OCI-LY1 (cell line): ENCODE results near the gene DNAJB1.

Experiments used
- H2AFZ ChIP-seq: fragments of 200-600 bp; sonication (generic), shearing (Covaris generic); 2 replicates; pipeline ENCODE4 v1.6.0; 2014; ENCODE audit warnings: antibody characterized with exemption, mild to moderate bottlenecking, low read length
- H3F3A ChIP-seq: fragments of 200-600 bp; sonication (generic), shearing (Covaris generic); 2 replicates; pipeline ENCODE4 v1.6.0; 2014; ENCODE audit warnings: mild to moderate bottlenecking, antibody characterized with exemption, low read length, moderate library complexity; ENCODE audit not compliant: insufficient read depth
- H3K27ac ChIP-seq: fragments of 200-600 bp; sonication (generic); 2 replicates; pipeline ENCODE4 v1.5.1; 2014; ENCODE audit warnings: low read length, mixed run types, mild to moderate bottlenecking, low read depth; ENCODE audit not compliant: poor library complexity, severe bottlenecking
- H3K27me3 ChIP-seq: fragments of 200-600 bp; sonication (generic); 2 replicates; pipeline ENCODE4 v1.6.0; 2014; ENCODE audit warnings: antibody characterized with exemption, mild to moderate bottlenecking, low read length, moderate library complexity; ENCODE audit not compliant: insufficient read depth
- H3K36me3 ChIP-seq: fragments of 200-600 bp; sonication (generic); 2 replicates; pipeline ENCODE4 v1.6.1; 2014; ENCODE audit warnings: mild to moderate bottlenecking, antibody characterized with exemption, low read length, moderate library complexity, mixed read lengths; ENCODE audit not compliant: insufficient read depth
- H3K4me1 ChIP-seq: fragments of 200-600 bp; sonication (generic); 2 replicates; pipeline ENCODE4 v1.5.1; 2014; ENCODE audit warnings: mild to moderate bottlenecking, low read length, moderate library complexity; ENCODE audit not compliant: insufficient read depth, severe bottlenecking
- H3K4me2 ChIP-seq: fragments of 200-600 bp; sonication (generic), shearing (Covaris generic); 2 replicates; pipeline ENCODE4 v1.6.1; 2014; ENCODE audit warnings: low read length
- H3K4me3 ChIP-seq: fragments of 200-600 bp; sonication (generic); 2 replicates; pipeline ENCODE4 v1.5.1; 2014; ENCODE audit warnings: low read length, low read depth, mild to moderate bottlenecking, mixed read lengths; ENCODE audit not compliant: poor library complexity, severe bottlenecking
- H3K79me2 ChIP-seq: fragments of 200-600 bp; shearing (Covaris generic); 2 replicates; pipeline ENCODE4 v1.6.1; 2016; ENCODE audit warnings: mixed run types, low read length, mixed read lengths; ENCODE audit not compliant: insufficient read depth
- H3K9ac ChIP-seq: fragments of 200-600 bp; sonication (generic), shearing (Covaris generic); 2 replicates; pipeline ENCODE4 v1.6.1; 2014; ENCODE audit warnings: mild to moderate bottlenecking, low read length, mixed read lengths
- H3K9me2 ChIP-seq: fragments of 200-600 bp; sonication (generic), shearing (Covaris generic); 2 replicates; pipeline ENCODE4 v1.6.1; 2014; ENCODE audit warnings: low read depth, mild to moderate bottlenecking, low read length, mixed read lengths
- H3K9me3 ChIP-seq: fragments of 200-600 bp; shearing (Covaris generic); 2 replicates; pipeline ENCODE4 v1.6.1; 2014; ENCODE audit warnings: low read length, mixed read lengths
- H4K20me1 ChIP-seq: fragments of 200-600 bp; sonication (generic), shearing (Covaris generic); 2 replicates; pipeline ENCODE4 v1.6.0; 2016; ENCODE audit warnings: mild to moderate bottlenecking, low read length; ENCODE audit not compliant: insufficient read depth
- CTCF ChIP-seq: fragments of 200-600 bp; sonication (generic), shearing (Covaris generic); IDR thresholded peaks from 2 replicates; pipeline ENCODE4 v1.5.1; 2017; ENCODE audit warnings: mild to moderate bottlenecking, antibody characterized with exemption, low read length, moderate library complexity, mixed read lengths
- EZH2 ChIP-seq: fragments of 200-600 bp; sonication (generic), shearing (Covaris generic); IDR thresholded peaks from 2 replicates; pipeline ENCODE4 v1.8.0; 2017; ENCODE audit warnings: borderline replicate concordance, mixed run types, mild to moderate bottlenecking, antibody characterized with exemption, low read length, moderate library complexity, mixed read lengths

Gene DNAJB1

GRCh38 chr19:14467391-14467790 lies 50.8 kb downstream of the DNAJB1 start:
- H3K4me1 ChIP-seq, result peaks cover 6% of the 10 kb centered on the region
- no peaks in the 10 kb centered on the region for H4K20me1 ChIP-seq
- H3K4me2 ChIP-seq, result no peak overlapping the region
- H3K4me3 ChIP-seq, result no peak overlapping the region
- TF ChIP-seq EZH2, result no peak
- TF ChIP-seq CTCF, result no peak
- no peaks in the 10 kb centered on the region for H3K27me3 ChIP-seq
- H3K36me3 ChIP-seq, result peaks cover 63% of the 10 kb centered on the region
- H3K9me2 ChIP-seq, result no peaks in the 10 kb centered on the region
- H2AFZ ChIP-seq, result no peak overlapping the region
- no peaks in the 10 kb centered on the region for H3K79me2 ChIP-seq
- H3K27ac ChIP-seq, result no peak overlapping the region
- H3K9ac ChIP-seq, result no peak overlapping the region
- no peaks in the 10 kb centered on the region for H3K9me3 ChIP-seq
- no peaks in the 10 kb centered on the region for H3F3A ChIP-seq
